Measurements from ENCODE around the gene SPRR3. TPM values are rescaled to one million over a fixed set of nuclear protein-coding genes. Genes with fewer than 3 reads are reported as not detected.
"Not testable (repeated sequence)": the region's sequence is repeated elsewhere in the genome, so short reads cannot be mapped to it uniquely, and the experiment has no call there.

Gene SPRR3
- total RNA-seq, 1 experiment from 2014 or later: not detected

GRCh38 chr1:152998476-152998875 is 3.1 kb upstream of the SPRR3 start:
- no peaks in the 10 kb centered on the region for H3K4me1 ChIP-seq (ENCODE audit: insufficient read depth, low read length, poor library complexity, severe bottlenecking)
- H3K27me3 ChIP-seq (replicated peaks; ENCODE audit: insufficient read depth, low read depth, low read length, poor library complexity): no peaks in the 10 kb centered on the region
- POLR2A ChIA-PET (ENCODE audit: low non-redundant PET): no interaction called here
- H3K27ac ChIP-seq (ENCODE audit: low read depth, low read length, poor library complexity, severe bottlenecking): no peak overlapping the region
- no peaks in the 10 kb centered on the region for H3K9me3 ChIP-seq (ENCODE audit: low read depth, low read length, poor library complexity, severe bottlenecking)
- intact Hi-C loops (cut with micrococcal nuclease; ENCODE audit: unreplicated experiment): no loop called here
- no peak for TF ChIP-seq CTCF (conservative IDR thresholded peaks at IDR 0.05; ENCODE audit: low read depth, low read length)
- TF ChIP-seq EZH2 (IDR thresholded peaks at IDR 0.05; ENCODE audit: borderline replicate concordance, low read depth, low read length, poor library complexity, severe bottlenecking): no peak
- BruUV-seq (replicated peaks): no TSS peak
- no peak overlapping the region for H3K4me3 ChIP-seq (ENCODE audit: low read depth, low read length, poor library complexity, severe bottlenecking)
- DNase-seq (ENCODE audit: low spot score): no peak
- H3K36me3 ChIP-seq (ENCODE audit: insufficient read depth, low read length, poor library complexity, severe bottlenecking): no peaks in the 10 kb centered on the region
- CTCF ChIA-PET: no interaction called here

GRCh38 chr1:152999818-153000217 is 1.7 kb upstream of the SPRR3 start:
- no peaks in the 10 kb centered on the region for H3K27me3 ChIP-seq (replicated peaks; ENCODE audit: insufficient read depth, low read depth, low read length, poor library complexity)
- H3K27ac ChIP-seq (ENCODE audit: low read depth, low read length, poor library complexity, severe bottlenecking): no peak overlapping the region
- no TSS peak for BruUV-seq (replicated peaks)
- H3K36me3 ChIP-seq (ENCODE audit: insufficient read depth, low read length, poor library complexity, severe bottlenecking): no peaks in the 10 kb centered on the region
- H3K4me3 ChIP-seq (ENCODE audit: low read depth, low read length, poor library complexity, severe bottlenecking): no peak overlapping the region
- TF ChIP-seq EZH2 (IDR thresholded peaks at IDR 0.05; ENCODE audit: borderline replicate concordance, low read depth, low read length, poor library complexity, severe bottlenecking): no peak
- no peak for TF ChIP-seq CTCF (conservative IDR thresholded peaks at IDR 0.05; ENCODE audit: low read depth, low read length)
- ChIA-PET CTCF (no interaction called here), POLR2A (ENCODE audit: low non-redundant PET) (interaction anchor here (0.6 kb wide), 1 partner anchor 466 kb away, joined by 5 read pairs; no protein-coding TSS in a partner anchor)
- H3K4me1 ChIP-seq (ENCODE audit: insufficient read depth, low read length, poor library complexity, severe bottlenecking): no peaks in the 10 kb centered on the region
- DNase-seq (ENCODE audit: low spot score): no peak
- intact Hi-C loops (cut with micrococcal nuclease; ENCODE audit: unreplicated experiment): no loop called here
- no peaks in the 10 kb centered on the region for H3K9me3 ChIP-seq (ENCODE audit: low read depth, low read length, poor library complexity, severe bottlenecking)

GRCh38 chr1:153000294-153000693 is 1.3 kb upstream of the SPRR3 start:
- intact Hi-C loops (cut with micrococcal nuclease; ENCODE audit: unreplicated experiment): no loop called here
- Histone ChIP-seq H3K27me3 (replicated peaks; ENCODE audit: insufficient read depth, low read depth, low read length, poor library complexity) (no peaks in the 10 kb centered on the region), H3K36me3 (ENCODE audit: insufficient read depth, low read length, poor library complexity, severe bottlenecking) (no peaks in the 10 kb centered on the region), H3K4me3 (ENCODE audit: low read depth, low read length, poor library complexity, severe bottlenecking) (no peak overlapping the region), H3K4me1 (ENCODE audit: insufficient read depth, low read length, poor library complexity, severe bottlenecking) (no peaks in the 10 kb centered on the region), H3K9me3 (ENCODE audit: low read depth, low read length, poor library complexity, severe bottlenecking) (no peaks in the 10 kb centered on the region), H3K27ac (ENCODE audit: low read depth, low read length, poor library complexity, severe bottlenecking) (no peak overlapping the region)
- no peak for DNase-seq (ENCODE audit: low spot score)
- POLR2A ChIA-PET (ENCODE audit: low non-redundant PET): interaction anchor here (0.6 kb wide), 1 partner anchor 466 kb away, joined by 5 read pairs; no protein-coding TSS in a partner anchor
- BruUV-seq (replicated peaks): no TSS peak
- TF ChIP-seq EZH2 (IDR thresholded peaks at IDR 0.05; ENCODE audit: borderline replicate concordance, low read depth, low read length, poor library complexity, severe bottlenecking) (no peak), CTCF (conservative IDR thresholded peaks at IDR 0.05; ENCODE audit: low read depth, low read length) (no peak)
- CTCF ChIA-PET: no interaction called here

GRCh38 chr1:153011235-153011758 is 9.7 kb downstream of the SPRR3 start:
- CTCF ChIA-PET; POLR2A ChIA-PET (ENCODE audit: low non-redundant PET); H3K27me3 ChIP-seq (replicated peaks; ENCODE audit: insufficient read depth, low read depth, low read length, poor library complexity); H3K9me3 ChIP-seq (ENCODE audit: low read depth, low read length, poor library complexity, severe bottlenecking); H3K27ac ChIP-seq (ENCODE audit: low read depth, low read length, poor library complexity, severe bottlenecking); H3K36me3 ChIP-seq (ENCODE audit: insufficient read depth, low read length, poor library complexity, severe bottlenecking); H3K4me1 ChIP-seq (ENCODE audit: insufficient read depth, low read length, poor library complexity, severe bottlenecking); H3K4me3 ChIP-seq (ENCODE audit: low read depth, low read length, poor library complexity, severe bottlenecking); intact Hi-C loops (cut with micrococcal nuclease; ENCODE audit: unreplicated experiment); DNase-seq (ENCODE audit: low spot score); BruUV-seq (replicated peaks): not testable (repeated sequence)

- H3K4me3 ChIP-seq (ENCODE audit: low read depth, low read length, poor library complexity, severe bottlenecking); POLR2A ChIA-PET (ENCODE audit: low non-redundant PET); H3K27ac ChIP-seq (ENCODE audit: low read depth, low read length, poor library complexity, severe bottlenecking); H3K27me3 ChIP-seq (replicated peaks; ENCODE audit: insufficient read depth, low read depth, low read length, poor library complexity); H3K4me1 ChIP-seq (ENCODE audit: insufficient read depth, low read length, poor library complexity, severe bottlenecking); BruUV-seq (replicated peaks); DNase-seq (ENCODE audit: low spot score); H3K9me3 ChIP-seq (ENCODE audit: low read depth, low read length, poor library complexity, severe bottlenecking); intact Hi-C loops (cut with micrococcal nuclease; ENCODE audit: unreplicated experiment); H3K36me3 ChIP-seq (ENCODE audit: insufficient read depth, low read length, poor library complexity, severe bottlenecking); CTCF ChIA-PET: not testable (repeated sequence)
Measured at GRCh38 chr1:153021829-153022228, 20.3 kb downstream of the SPRR3 start.
